GM18858 (cell line): ENCODE data around the gene PHLDB2.

Source experiments
- ATAC-seq: cut with Tn5 transposase; IDR thresholded peaks from one replicate; pipeline ENCODE4 v1.9.1; 2021; ENCODE audit not compliant: unreplicated experiment

The PHLDB2 gene

GRCh38 chr3:111881480-111881879 is 22.4 kb downstream of the PHLDB2 start:
- ATAC-seq: no peak

GRCh38 chr3:111882194-111882593 is 23.1 kb downstream of the PHLDB2 start:
- no peak for ATAC-seq

- peak; percentile 95 for ATAC-seq
Observed at GRCh38 chr3:111882799-111883198, 23.7 kb downstream of the PHLDB2 start.

GRCh38 chr3:111884411-111885018 is 25.4 kb downstream of the PHLDB2 start:
- ATAC-seq: no peak

- no peak for ATAC-seq
Observed at GRCh38 chr3:111885578-111885977, 26.5 kb downstream of the PHLDB2 start.

GRCh38 chr3:111890051-111890580 is 31.1 kb downstream of the PHLDB2 start:
- no peak for ATAC-seq

GRCh38 chr3:111892070-111892469 is 33.0 kb downstream of the PHLDB2 start:
- ATAC-seq: no peak

GRCh38 chr3:111895071-111895470 is 36.0 kb downstream of the PHLDB2 start:
- ATAC-seq: no peak

- ATAC-seq: no peak
Observed at GRCh38 chr3:111899966-111900365, 40.9 kb downstream of the PHLDB2 start.

GRCh38 chr3:111901637-111902036 is 42.6 kb downstream of the PHLDB2 start:
- no peak for ATAC-seq

- ATAC-seq: no peak
Observed at GRCh38 chr3:111902534-111902933, 43.5 kb downstream of the PHLDB2 start.

GRCh38 chr3:111903067-111903511 is 44.0 kb downstream of the PHLDB2 start:
- ATAC-seq: no peak

- ATAC-seq: no peak
Observed at GRCh38 chr3:111904376-111905241, 45.5 kb downstream of the PHLDB2 start.

GRCh38 chr3:111906656-111907055 is 47.6 kb downstream of the PHLDB2 start:
- ATAC-seq: no peak

GRCh38 chr3:111907151-111907550 is 48.1 kb downstream of the PHLDB2 start:
- ATAC-seq: no peak

- ATAC-seq: no peak
Observed at GRCh38 chr3:111910806-111911205, 51.7 kb downstream of the PHLDB2 start.

- no peak for ATAC-seq
Observed at GRCh38 chr3:111911446-111911845, 52.4 kb downstream of the PHLDB2 start.

GRCh38 chr3:111913163-111913763 is 54.2 kb downstream of the PHLDB2 start:
- ATAC-seq: no peak

- no peak for ATAC-seq
Observed at GRCh38 chr3:111915905-111916304, 56.8 kb downstream of the PHLDB2 start.

- ATAC-seq: no peak
Observed at GRCh38 chr3:111917300-111917699, 58.2 kb downstream of the PHLDB2 start.

GRCh38 chr3:111919370-111920065 is 60.5 kb downstream of the PHLDB2 start:
- ATAC-seq: no peak
